ENCODE measurements around the gene PXN. TPM values are rescaled to one million over a fixed set of nuclear protein-coding genes. Genes with fewer than 3 reads are reported as not detected.

PXN gene
- total and polyA plus RNA-seq, 2 of the 13 experiments (the other 11 are each of a cell fraction or from before 2014, with no cell fraction given), result 13.6 to 14.2 TPM

DNA sequence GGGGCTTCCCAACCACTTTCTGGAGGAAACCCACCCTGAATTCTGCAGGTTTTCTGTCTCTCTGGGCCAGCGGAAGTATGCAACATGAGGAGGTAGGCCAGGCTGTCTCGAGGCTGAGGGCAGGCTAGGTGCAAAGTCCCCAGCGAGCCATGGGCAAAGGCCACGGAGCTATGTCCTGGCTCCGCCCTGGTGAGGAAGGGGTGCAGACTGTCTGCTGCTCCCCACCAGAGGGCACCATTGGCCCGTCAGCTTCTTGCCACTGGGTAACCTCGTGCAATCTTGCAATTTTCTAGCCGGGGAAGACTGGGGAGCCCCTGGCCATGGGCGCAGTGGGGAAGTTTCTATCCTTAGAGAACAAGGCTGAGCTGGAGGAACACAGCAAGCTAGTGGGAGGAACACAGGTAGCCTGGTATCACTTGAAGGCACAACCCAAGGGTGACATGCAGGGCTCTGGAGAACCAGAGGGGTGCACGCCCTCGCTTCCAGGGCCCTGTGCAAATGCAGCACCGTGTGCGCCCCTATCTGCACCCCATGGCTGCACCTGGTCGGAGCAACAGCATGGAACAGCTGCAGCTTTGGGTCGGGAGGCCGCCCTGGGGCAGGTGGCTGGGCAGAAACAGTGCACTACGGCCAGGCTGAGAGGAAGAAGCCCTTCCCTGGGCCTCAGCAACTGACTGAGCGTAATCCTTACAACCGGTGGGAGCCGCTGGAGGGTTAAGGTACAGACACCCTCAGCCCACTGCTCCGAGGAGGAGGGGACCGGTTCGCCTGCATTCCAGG lies 37.0 kb downstream of the PXN start (continued):
- TF ChIP-seq, protein P1, sequence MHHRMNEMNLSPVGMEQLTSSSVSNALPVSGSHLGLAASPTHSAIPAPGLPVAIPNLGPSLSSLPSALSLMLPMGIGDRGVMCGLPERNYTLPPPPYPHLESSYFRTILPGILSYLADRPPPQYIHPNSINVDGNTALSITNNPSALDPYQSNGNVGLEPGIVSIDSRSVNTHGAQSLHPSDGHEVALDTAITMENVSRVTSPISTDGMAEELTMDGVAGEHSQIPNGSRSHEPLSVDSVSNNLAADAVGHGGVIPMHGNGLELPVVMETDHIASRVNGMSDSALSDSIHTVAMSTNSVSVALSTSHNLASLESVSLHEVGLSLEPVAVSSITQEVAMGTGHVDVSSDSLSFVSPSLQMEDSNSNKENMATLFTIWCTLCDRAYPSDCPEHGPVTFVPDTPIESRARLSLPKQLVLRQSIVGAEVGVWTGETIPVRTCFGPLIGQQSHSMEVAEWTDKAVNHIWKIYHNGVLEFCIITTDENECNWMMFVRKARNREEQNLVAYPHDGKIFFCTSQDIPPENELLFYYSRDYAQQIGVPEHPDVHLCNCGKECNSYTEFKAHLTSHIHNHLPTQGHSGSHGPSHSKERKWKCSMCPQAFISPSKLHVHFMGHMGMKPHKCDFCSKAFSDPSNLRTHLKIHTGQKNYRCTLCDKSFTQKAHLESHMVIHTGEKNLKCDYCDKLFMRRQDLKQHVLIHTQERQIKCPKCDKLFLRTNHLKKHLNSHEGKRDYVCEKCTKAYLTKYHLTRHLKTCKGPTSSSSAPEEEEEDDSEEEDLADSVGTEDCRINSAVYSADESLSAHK (CRISPR knock-in tag; IDR thresholded peaks at IDR 0.05; ENCODE audit: borderline replicate concordance), result no peak
- no peak for TF ChIP-seq ATF7 (IDR thresholded peaks at IDR 0.05)
- TF ChIP-seq ATF7 (CRISPR knock-in tag; IDR thresholded peaks at IDR 0.05), result 0 out of 2 replicates have a peak, but pooled peaks have one; percentile 22
- TF ChIP-seq, protein P2, sequence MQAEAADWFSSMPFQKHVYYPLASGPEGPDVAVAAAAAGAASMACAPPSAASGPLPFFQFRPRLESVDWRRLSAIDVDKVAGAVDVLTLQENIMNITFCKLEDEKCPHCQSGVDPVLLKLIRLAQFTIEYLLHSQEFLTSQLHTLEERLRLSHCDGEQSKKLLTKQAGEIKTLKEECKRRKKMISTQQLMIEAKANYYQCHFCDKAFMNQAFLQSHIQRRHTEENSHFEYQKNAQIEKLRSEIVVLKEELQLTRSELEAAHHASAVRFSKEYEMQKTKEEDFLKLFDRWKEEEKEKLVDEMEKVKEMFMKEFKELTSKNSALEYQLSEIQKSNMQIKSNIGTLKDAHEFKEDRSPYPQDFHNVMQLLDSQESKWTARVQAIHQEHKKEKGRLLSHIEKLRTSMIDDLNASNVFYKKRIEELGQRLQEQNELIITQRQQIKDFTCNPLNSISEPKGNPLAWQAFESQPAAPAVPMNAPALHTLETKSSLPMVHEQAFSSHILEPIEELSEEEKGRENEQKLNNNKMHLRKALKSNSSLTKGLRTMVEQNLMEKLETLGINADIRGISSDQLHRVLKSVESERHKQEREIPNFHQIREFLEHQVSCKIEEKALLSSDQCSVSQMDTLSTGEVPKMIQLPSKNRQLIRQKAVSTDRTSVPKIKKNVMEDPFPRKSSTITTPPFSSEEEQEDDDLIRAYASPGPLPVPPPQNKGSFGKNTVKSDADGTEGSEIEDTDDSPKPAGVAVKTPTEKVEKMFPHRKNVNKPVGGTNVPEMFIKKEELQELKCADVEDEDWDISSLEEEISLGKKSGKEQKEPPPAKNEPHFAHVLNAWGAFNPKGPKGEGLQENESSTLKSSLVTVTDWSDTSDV (CRISPR knock-in tag; IDR thresholded peaks at IDR 0.05), result no peak
- peak; percentile 68; the same call in 1 of the 2 replicates for TF ChIP-seq NR2F2 (IDR thresholded peaks at IDR 0.05; ENCODE audit: borderline replicate concordance, low read depth)
- TF ChIP-seq, protein P3, sequence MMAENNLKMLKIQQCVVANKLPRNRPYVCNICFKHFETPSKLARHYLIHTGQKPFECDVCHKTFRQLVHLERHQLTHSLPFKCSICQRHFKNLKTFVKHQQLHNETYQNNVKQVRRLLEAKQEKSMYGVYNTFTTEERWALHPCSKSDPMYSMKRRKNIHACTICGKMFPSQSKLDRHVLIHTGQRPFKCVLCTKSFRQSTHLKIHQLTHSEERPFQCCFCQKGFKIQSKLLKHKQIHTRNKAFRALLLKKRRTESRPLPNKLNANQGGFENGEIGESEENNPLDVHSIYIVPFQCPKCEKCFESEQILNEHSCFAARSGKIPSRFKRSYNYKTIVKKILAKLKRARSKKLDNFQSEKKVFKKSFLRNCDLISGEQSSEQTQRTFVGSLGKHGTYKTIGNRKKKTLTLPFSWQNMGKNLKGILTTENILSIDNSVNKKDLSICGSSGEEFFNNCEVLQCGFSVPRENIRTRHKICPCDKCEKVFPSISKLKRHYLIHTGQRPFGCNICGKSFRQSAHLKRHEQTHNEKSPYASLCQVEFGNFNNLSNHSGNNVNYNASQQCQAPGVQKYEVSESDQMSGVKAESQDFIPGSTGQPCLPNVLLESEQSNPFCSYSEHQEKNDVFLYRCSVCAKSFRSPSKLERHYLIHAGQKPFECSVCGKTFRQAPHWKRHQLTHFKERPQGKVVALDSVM (CRISPR knock-in tag; IDR thresholded peaks at IDR 0.05), result no peak
- TF ChIP-seq ZNF274 (CRISPR knock-in tag; IDR thresholded peaks at IDR 0.05), result peak; percentile 78
- TF ChIP-seq ZNF720 (CRISPR knock-in tag; IDR thresholded peaks at IDR 0.05), result no peak
- 0 out of 2 replicates have a peak, but pooled peaks have one; percentile 67 for TF ChIP-seq KLF11 (CRISPR knock-in tag; IDR thresholded peaks at IDR 0.05)
- TF ChIP-seq ZNF562 (CRISPR knock-in tag; IDR thresholded peaks at IDR 0.05; ENCODE audit: borderline replicate concordance), result no peak
- TF ChIP-seq, protein P4, sequence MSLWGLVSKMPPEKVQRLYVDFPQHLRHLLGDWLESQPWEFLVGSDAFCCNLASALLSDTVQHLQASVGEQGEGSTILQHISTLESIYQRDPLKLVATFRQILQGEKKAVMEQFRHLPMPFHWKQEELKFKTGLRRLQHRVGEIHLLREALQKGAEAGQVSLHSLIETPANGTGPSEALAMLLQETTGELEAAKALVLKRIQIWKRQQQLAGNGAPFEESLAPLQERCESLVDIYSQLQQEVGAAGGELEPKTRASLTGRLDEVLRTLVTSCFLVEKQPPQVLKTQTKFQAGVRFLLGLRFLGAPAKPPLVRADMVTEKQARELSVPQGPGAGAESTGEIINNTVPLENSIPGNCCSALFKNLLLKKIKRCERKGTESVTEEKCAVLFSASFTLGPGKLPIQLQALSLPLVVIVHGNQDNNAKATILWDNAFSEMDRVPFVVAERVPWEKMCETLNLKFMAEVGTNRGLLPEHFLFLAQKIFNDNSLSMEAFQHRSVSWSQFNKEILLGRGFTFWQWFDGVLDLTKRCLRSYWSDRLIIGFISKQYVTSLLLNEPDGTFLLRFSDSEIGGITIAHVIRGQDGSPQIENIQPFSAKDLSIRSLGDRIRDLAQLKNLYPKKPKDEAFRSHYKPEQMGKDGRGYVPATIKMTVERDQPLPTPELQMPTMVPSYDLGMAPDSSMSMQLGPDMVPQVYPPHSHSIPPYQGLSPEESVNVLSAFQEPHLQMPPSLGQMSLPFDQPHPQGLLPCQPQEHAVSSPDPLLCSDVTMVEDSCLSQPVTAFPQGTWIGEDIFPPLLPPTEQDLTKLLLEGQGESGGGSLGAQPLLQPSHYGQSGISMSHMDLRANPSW (CRISPR knock-in tag; IDR thresholded peaks at IDR 0.05; ENCODE audit: borderline replicate concordance), result 0 out of 2 replicates have a peak, but pooled peaks have one; percentile 25
- TF ChIP-seq BHLHE40 (IDR thresholded peaks at IDR 0.05; ENCODE audit: low read length), result peak; percentile 34; the same call in 1 of the 2 replicates
- TF ChIP-seq MXD4 (CRISPR knock-in tag; IDR thresholded peaks at IDR 0.05), result peak; percentile 82; the same call in 1 of the 2 replicates
- no peak for TF ChIP-seq U2AF2 (IDR thresholded peaks at IDR 0.05; ENCODE audit: low read depth, low read length)
- no peak for TF ChIP-seq ZNF253 (CRISPR knock-in tag; IDR thresholded peaks at IDR 0.05; ENCODE audit: borderline replicate concordance)
- TF ChIP-seq TEAD3 (CRISPR knock-in tag; optimal IDR thresholded peaks at IDR 0.05; ENCODE audit: borderline replicate concordance), result peak; percentile 95
- TF ChIP-seq JDP2 (CRISPR knock-in tag; IDR thresholded peaks at IDR 0.05; ENCODE audit: borderline replicate concordance), result no peak
- no peak for TF ChIP-seq FOXK2 (IDR thresholded peaks at IDR 0.05)
- peak; percentile 78; the same call in 1 of the 2 replicates for TF ChIP-seq TOPORS (CRISPR knock-in tag; IDR thresholded peaks at IDR 0.05)

Measured in HepG2 (cell line).